ENCODE measurements around the gene PRKAG1. TPM values are rescaled to one million over a fixed set of nuclear protein-coding genes. Genes with fewer than 3 reads are reported as not detected.

PRKAG1 gene
- total and polyA plus RNA-seq, 7 experiments from 2014 or later, result 34.0 to 74.4 (median 49.6) TPM

GRCh38 chr12:48973941-48974673, 44.5 kb downstream of the PRKAG1 start:
- Mint-ChIP-seq H3K27me3 (peaks cover 42 to 91% (median 55%) of the 10 kb centered on the region in 5 donors), H3K27ac (no peak overlapping the region)
- CTCF ChIA-PET, result interaction anchor here (0.8 to 1.3 kb wide), 4 partner anchors 8 to 157 kb away, joined by 3 to 8 read pairs (median 3); partner anchors contain the start of gene ARF3

GRCh38 chr12:48973531-48973930, 45.0 kb downstream of the PRKAG1 start:
- intact Hi-C loops (cut with micrococcal nuclease), result no loop called here
- Mint-ChIP-seq H3K36me3 (no peaks in the 10 kb centered on the region), H3K4me1 (peaks cover 23 to 44% (median 30%) of the 10 kb centered on the region in 7 donors), H3K9me3 (peaks cover 0 to 2% (median 0%) of the 10 kb centered on the region in 11 donors), H3K4me3 (no peak overlapping the region), H3K27ac (no peak overlapping the region), H3K27me3 (peaks cover 42 to 90% (median 52%) of the 10 kb centered on the region in 5 donors)
- H3K4me1 ChIP-seq (ENCODE audit: control insufficient read depth in 2 of 2, insufficient read depth in 2 of 2, low read length in 2 of 2), result peaks cover 28 to 49% of the 10 kb centered on the region in 2 donors
- ChIA-PET CTCF (interaction anchor here (0.8 to 1.3 kb wide), 5 partner anchors 9 to 157 kb away, joined by 3 to 8 read pairs (median 3); partner anchors contain the start of gene ARF3), POLR2A (no interaction called here)
- ATAC-seq (no peak), DNase-seq (no peak)
- no peaks in the 10 kb centered on the region for H3K36me3 ChIP-seq (ENCODE audit: control insufficient read depth in 2 of 3, insufficient read depth in 3 of 3, low read length in 3 of 3)
- H3K27ac ChIP-seq (ENCODE audit: low read depth, low read length), result no peak overlapping the region
- peaks cover 6 to 31% of the 10 kb centered on the region in 2 donors for H3K27me3 ChIP-seq (ENCODE audit: control insufficient read depth in 2 of 2, insufficient read depth in 2 of 2, low read length in 2 of 2)
- H3K9me3 ChIP-seq (ENCODE audit: control insufficient read depth in 2 of 3, low read length in 3 of 3), result no peaks in the 10 kb centered on the region
- H3K4me3 ChIP-seq (ENCODE audit: low read length), result no peak overlapping the region

More at GRCh38 chr12:48973941-48974673, 44.5 kb downstream of the PRKAG1 start:
- no peaks in the 10 kb centered on the region for H3K36me3 Mint-ChIP-seq
- H3K4me3 ChIP-seq (ENCODE audit: low read length), result no peak overlapping the region
- H3K4me1 ChIP-seq (ENCODE audit: control insufficient read depth in 2 of 2, insufficient read depth in 2 of 2, low read length in 2 of 2), result peaks cover 34 to 51% of the 10 kb centered on the region in 2 donors
- H3K36me3 ChIP-seq (ENCODE audit: control insufficient read depth in 2 of 3, insufficient read depth in 3 of 3, low read length in 3 of 3), result no peaks in the 10 kb centered on the region
- no peak for ATAC-seq
- peak in 1 of 9 donors; percentile 64 for DNase-seq
- H3K4me1 Mint-ChIP-seq, result peaks cover 29 to 46% (median 35%) of the 10 kb centered on the region in 7 donors
- peaks cover 6 to 31% of the 10 kb centered on the region in 2 donors for H3K27me3 ChIP-seq (ENCODE audit: control insufficient read depth in 2 of 2, insufficient read depth in 2 of 2, low read length in 2 of 2)
- no peak overlapping the region for H3K4me3 Mint-ChIP-seq
- POLR2A ChIA-PET, result no interaction called here
- intact Hi-C loops (cut with micrococcal nuclease), result loop anchor here in 1 of 2 donors (1.0 kb wide), 1 partner anchor 14 kb away; no protein-coding TSS in a partner anchor
- H3K9me3 Mint-ChIP-seq, result peaks cover 0 to 5% (median 0%) of the 10 kb centered on the region in 11 donors
- no peak overlapping the region for H3K27ac ChIP-seq (ENCODE audit: low read depth, low read length)
- H3K9me3 ChIP-seq (ENCODE audit: control insufficient read depth in 2 of 3, low read length in 3 of 3), result no peaks in the 10 kb centered on the region

- Histone ChIP-seq H3K4me1 (ENCODE audit: control insufficient read depth in 2 of 2, insufficient read depth in 2 of 2, low read length in 2 of 2) (peaks cover 26 to 44% of the 10 kb centered on the region in 2 donors), H3K27me3 (ENCODE audit: control insufficient read depth in 2 of 2, insufficient read depth in 2 of 2, low read length in 2 of 2) (peaks cover 6 to 31% of the 10 kb centered on the region in 2 donors), H3K9me3 (ENCODE audit: control insufficient read depth in 2 of 3, low read length in 3 of 3) (no peaks in the 10 kb centered on the region), H3K4me3 (ENCODE audit: low read length) (no peak overlapping the region), H3K27ac (ENCODE audit: low read depth, low read length) (no peak overlapping the region), H3K36me3 (ENCODE audit: control insufficient read depth in 2 of 3, insufficient read depth in 3 of 3, low read length in 3 of 3) (no peaks in the 10 kb centered on the region)
- peak overlapping the region in 2 of 10 donors; percentile 12 to 14 for H3K4me3 Mint-ChIP-seq
- peaks cover 23 to 42% (median 29%) of the 10 kb centered on the region in 7 donors for H3K4me1 Mint-ChIP-seq
- intact Hi-C loops (cut with micrococcal nuclease), result no loop called here
- ChIA-PET CTCF (interaction anchor here (0.8 to 1.3 kb wide), 4 partner anchors 10 to 158 kb away, joined by 3 to 8 read pairs (median 3); partner anchors contain the start of gene ARF3), POLR2A (no interaction called here)
- peaks cover 0 to 2% (median 0%) of the 10 kb centered on the region in 11 donors for H3K9me3 Mint-ChIP-seq
- no peaks in the 10 kb centered on the region for H3K36me3 Mint-ChIP-seq
- H3K27me3 Mint-ChIP-seq, result peaks cover 42 to 95% (median 52%) of the 10 kb centered on the region in 5 donors
- no peak overlapping the region for H3K27ac Mint-ChIP-seq
- ATAC-seq (no peak), DNase-seq (no peak)
These were observed 45.6 kb downstream of the PRKAG1 start for GRCh38 chr12:48972952-48973483.

GRCh38 chr12:48972213-48972951, 46.2 kb downstream of the PRKAG1 start:
- Histone ChIP-seq H3K36me3 (ENCODE audit: control insufficient read depth in 2 of 3, insufficient read depth in 3 of 3, low read length in 3 of 3) (no peaks in the 10 kb centered on the region), H3K27me3 (ENCODE audit: control insufficient read depth in 2 of 2, insufficient read depth in 2 of 2, low read length in 2 of 2) (peaks cover 6 to 31% of the 10 kb centered on the region in 2 donors), H3K4me3 (ENCODE audit: low read length) (no peak overlapping the region), H3K9me3 (ENCODE audit: control insufficient read depth in 2 of 3, low read length in 3 of 3) (no peaks in the 10 kb centered on the region), H3K4me1 (ENCODE audit: control insufficient read depth in 2 of 2, insufficient read depth in 2 of 2, low read length in 2 of 2) (peaks cover 21 to 38% of the 10 kb centered on the region in 2 donors), H3K27ac (ENCODE audit: low read depth, low read length) (no peak overlapping the region)
- POLR2A ChIA-PET, result no interaction called here
- CTCF ChIA-PET, result interaction anchor here (1.1 to 1.2 kb wide), 2 partner anchors 11 to 15 kb away, joined by 3 read pairs; partner anchors contain the start of gene ARF3
- intact Hi-C loops (cut with micrococcal nuclease), result no loop called here
- Mint-ChIP-seq H3K36me3 (no peaks in the 10 kb centered on the region), H3K9me3 (peaks cover 0 to 2% (median 0%) of the 10 kb centered on the region in 11 donors), H3K4me3 (peak overlapping the region in 7 of 10 donors; percentile 66 to 90 (median 77)), H3K4me1 (peaks cover 18 to 37% (median 24%) of the 10 kb centered on the region in 7 donors), H3K27ac (no peak overlapping the region), H3K27me3 (peaks cover 42 to 90% (median 47%) of the 10 kb centered on the region in 5 donors)
- ATAC-seq (peak; percentile 6), DNase-seq (peak in 1 of 9 donors; percentile 61)

- Histone ChIP-seq H3K27ac (ENCODE audit: low read depth, low read length) (no peak overlapping the region), H3K9me3 (ENCODE audit: control insufficient read depth in 2 of 3, low read length in 3 of 3) (no peaks in the 10 kb centered on the region), H3K4me1 (ENCODE audit: control insufficient read depth in 2 of 2, insufficient read depth in 2 of 2, low read length in 2 of 2) (peaks cover 20 to 38% of the 10 kb centered on the region in 2 donors), H3K27me3 (ENCODE audit: control insufficient read depth in 2 of 2, insufficient read depth in 2 of 2, low read length in 2 of 2) (peaks cover 6 to 31% of the 10 kb centered on the region in 2 donors), H3K4me3 (ENCODE audit: low read length) (peak overlapping the region; percentile 40), H3K36me3 (ENCODE audit: control insufficient read depth in 2 of 3, insufficient read depth in 3 of 3, low read length in 3 of 3) (no peaks in the 10 kb centered on the region)
- peaks cover 38 to 82% (median 42%) of the 10 kb centered on the region in 5 donors for H3K27me3 Mint-ChIP-seq
- ATAC-seq (no peak), DNase-seq (no peak)
- H3K36me3 Mint-ChIP-seq, result no peaks in the 10 kb centered on the region
- peak overlapping the region; percentile 55 to 89 (median 73) for H3K4me3 Mint-ChIP-seq
- intact Hi-C loops (cut with micrococcal nuclease), result loop anchor here in 1 of 2 donors (1.0 to 2.0 kb wide), 2 partner anchors 9 to 14 kb away; partner anchors contain the start of gene ARF3
- H3K27ac Mint-ChIP-seq, result peak overlapping the region in 2 of 9 donors; percentile 24 to 33
- POLR2A ChIA-PET, result interaction anchor here (1.4 to 2.8 kb wide), 2 partner anchors 10 to 13 kb away, joined by 5 to 8 read pairs; partner anchors contain the start of gene ARF3
- CTCF ChIA-PET, result interaction anchor here (0.6 to 1.4 kb wide), 5 partner anchors 9 to 1742 kb away, joined by 3 to 6 read pairs (median 3); no protein-coding TSS in a partner anchor
- peaks cover 15 to 33% (median 24%) of the 10 kb centered on the region in 7 donors for H3K4me1 Mint-ChIP-seq
- H3K9me3 Mint-ChIP-seq, result peaks cover 0 to 2% (median 0%) of the 10 kb centered on the region in 11 donors
These were observed 47.8 kb downstream of the PRKAG1 start for GRCh38 chr12:48970702-48971334.
